ENCODE data around the gene DSC2. TPM values are rescaled to one million over a fixed set of nuclear protein-coding genes. Genes with fewer than 3 reads are reported as not detected.
A peak's percentile ranks its signal among the peaks of the same experiment; 100 is the strongest.

The DSC2 gene
- total RNA-seq (10 to 100 TPM; 13.5 to 15.4 TPM), polyA plus RNA-seq (1 to 10 TPM; 2.3 to 7.2 TPM)
- long read RNA-seq, donor 1: 0 reads
- long read RNA-seq, donor 2: 0 reads
- long read RNA-seq, donor 3: 0 reads
- long read RNA-seq, donor 4: 0 reads
- long read RNA-seq, donor 5: 0 reads

- peak within 1 kb of the TSS in 1 of 2 donors; percentile 77 for H3K9ac ChIP-seq (ENCODE audit: insufficient read depth in 1 of 2, low read length in 2 of 2)
- DNase-seq (peak; percentile 9 to 43 (median 18)), ATAC-seq (ENCODE audit: insufficient read depth, low FRiP score) (peak; percentile 49)
- peaks cover 0 to 7% (median 5%) of the 10 kb centered on the region in 5 donors for H3K4me1 ChIP-seq (ENCODE audit: control insufficient read depth in 5 of 5, insufficient read depth in 5 of 5, low read length in 5 of 5)
- H3K36me3 ChIP-seq (ENCODE audit: control insufficient read depth in 4 of 4, insufficient read depth in 4 of 4, low read length in 4 of 4): no peaks in the 10 kb centered on the region
- TF ChIP-seq, protein P1, sequence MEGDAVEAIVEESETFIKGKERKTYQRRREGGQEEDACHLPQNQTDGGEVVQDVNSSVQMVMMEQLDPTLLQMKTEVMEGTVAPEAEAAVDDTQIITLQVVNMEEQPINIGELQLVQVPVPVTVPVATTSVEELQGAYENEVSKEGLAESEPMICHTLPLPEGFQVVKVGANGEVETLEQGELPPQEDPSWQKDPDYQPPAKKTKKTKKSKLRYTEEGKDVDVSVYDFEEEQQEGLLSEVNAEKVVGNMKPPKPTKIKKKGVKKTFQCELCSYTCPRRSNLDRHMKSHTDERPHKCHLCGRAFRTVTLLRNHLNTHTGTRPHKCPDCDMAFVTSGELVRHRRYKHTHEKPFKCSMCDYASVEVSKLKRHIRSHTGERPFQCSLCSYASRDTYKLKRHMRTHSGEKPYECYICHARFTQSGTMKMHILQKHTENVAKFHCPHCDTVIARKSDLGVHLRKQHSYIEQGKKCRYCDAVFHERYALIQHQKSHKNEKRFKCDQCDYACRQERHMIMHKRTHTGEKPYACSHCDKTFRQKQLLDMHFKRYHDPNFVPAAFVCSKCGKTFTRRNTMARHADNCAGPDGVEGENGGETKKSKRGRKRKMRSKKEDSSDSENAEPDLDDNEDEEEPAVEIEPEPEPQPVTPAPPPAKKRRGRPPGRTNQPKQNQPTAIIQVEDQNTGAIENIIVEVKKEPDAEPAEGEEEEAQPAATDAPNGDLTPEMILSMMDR (IDR thresholded peaks at IDR 0.05; ENCODE audit: control extremely low read depth, extremely low read depth): no peak
- WGBS, 2 donors: 8 to 10% methylated on average over 40 to 44 of the region's 44 CpGs
- peak within 1 kb of the TSS; percentile 86 for H3K27ac ChIP-seq (ENCODE audit: low read depth in 1 of 2, low read length in 1 of 2)
- peaks cover 0 to 16% (median 15%) of the 10 kb centered on the region in 3 donors for H3K27me3 ChIP-seq (ENCODE audit: control insufficient read depth in 3 of 3, insufficient read depth in 3 of 3, low read length in 2 of 3)
- peak within 1 kb of the TSS; percentile 71 for H3K4me3 ChIP-seq
- H3K9me3 ChIP-seq (ENCODE audit: control insufficient read depth in 4 of 4, insufficient read depth in 3 of 4, low read length in 3 of 4): no peaks in the 10 kb centered on the region
Observed at GRCh38 chr18:31102025-31102684, at the start of gene DSC2. DSC2 (minus strand) TSS chr18:31102421; CDS start chr18:31101971, 450 bp downstream.

- no peaks in the 10 kb centered on the region for H3K4me1 ChIP-seq (ENCODE audit: control insufficient read depth in 5 of 5, insufficient read depth in 5 of 5, low read length in 5 of 5)
- 80 to 85% methylated on average over 3 of the region's 3 CpGs for WGBS, 2 donors
- TF ChIP-seq, protein P1 (IDR thresholded peaks at IDR 0.05; ENCODE audit: control extremely low read depth, extremely low read depth): no peak
Observed at GRCh38 chr18:31149351-31149750, 47.1 kb upstream of the DSC2 start.

DNA sequence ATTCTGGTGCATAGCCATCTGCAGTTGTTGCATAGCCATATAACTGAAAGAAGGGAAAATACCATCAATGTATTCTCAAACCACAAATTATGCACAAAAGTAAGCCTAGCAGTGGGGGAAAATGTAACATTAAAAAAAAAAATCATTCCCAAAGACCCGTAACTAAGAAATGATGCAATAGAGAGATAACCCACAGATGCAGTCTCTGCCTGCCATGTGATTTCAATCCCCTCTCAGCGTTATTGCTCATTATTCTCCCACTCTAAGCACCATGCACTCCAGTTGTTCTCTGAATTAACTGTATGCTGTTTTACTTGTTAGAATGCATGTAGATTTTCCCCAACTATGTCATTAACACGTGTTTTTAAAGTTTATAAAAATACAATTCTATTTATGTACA lies 46.4 kb upstream of the DSC2 start:
- H3K9ac ChIP-seq (ENCODE audit: insufficient read depth in 1 of 2, low read length in 2 of 2): no peak overlapping the region
- TF ChIP-seq, protein P1 (IDR thresholded peaks at IDR 0.05; ENCODE audit: control extremely low read depth, extremely low read depth): no peak
- WGBS, 2 donors: 53 to 54% methylated on average over 3 of the region's 3 CpGs
- ATAC-seq (ENCODE audit: insufficient read depth, low FRiP score) (no peak), DNase-seq (peak in 2 of 3 donors; percentile 9 to 29)
- no peak overlapping the region for H3K4me3 ChIP-seq
- no peaks in the 10 kb centered on the region for H3K4me1 ChIP-seq (ENCODE audit: control insufficient read depth in 5 of 5, insufficient read depth in 5 of 5, low read length in 5 of 5)
- H3K9me3 ChIP-seq (ENCODE audit: control insufficient read depth in 4 of 4, insufficient read depth in 3 of 4, low read length in 3 of 4): no peaks in the 10 kb centered on the region
- peaks cover 0 to 4% (median 0%) of the 10 kb centered on the region in 4 donors for H3K36me3 ChIP-seq (ENCODE audit: control insufficient read depth in 4 of 4, insufficient read depth in 4 of 4, low read length in 4 of 4)
- no peaks in the 10 kb centered on the region for H3K27me3 ChIP-seq (ENCODE audit: control insufficient read depth in 3 of 3, insufficient read depth in 3 of 3, low read length in 2 of 3)
- H3K27ac ChIP-seq (ENCODE audit: low read depth in 1 of 2, low read length in 1 of 2): no peak overlapping the region

More at GRCh38 chr18:31149351-31149750, 47.1 kb upstream of the DSC2 start:
- no peak overlapping the region for H3K27ac ChIP-seq (ENCODE audit: low read depth in 1 of 2, low read length in 1 of 2)
- H3K4me3 ChIP-seq: no peak overlapping the region
- H3K36me3 ChIP-seq (ENCODE audit: control insufficient read depth in 4 of 4, insufficient read depth in 4 of 4, low read length in 4 of 4): peaks cover 0 to 4% (median 0%) of the 10 kb centered on the region in 4 donors
- no peaks in the 10 kb centered on the region for H3K9me3 ChIP-seq (ENCODE audit: control insufficient read depth in 4 of 4, insufficient read depth in 3 of 4, low read length in 3 of 4)
- no peak overlapping the region for H3K9ac ChIP-seq (ENCODE audit: insufficient read depth in 1 of 2, low read length in 2 of 2)
- no peak for ATAC-seq (ENCODE audit: insufficient read depth, low FRiP score)
- no peak for DNase-seq
- H3K27me3 ChIP-seq (ENCODE audit: control insufficient read depth in 3 of 3, insufficient read depth in 3 of 3, low read length in 2 of 3): no peaks in the 10 kb centered on the region
